CD14-positive monocyte (primary cell): Measurements from ENCODE around the gene RXFP1. TPM values are rescaled to one million over a fixed set of nuclear protein-coding genes. Genes with fewer than 3 reads are reported as not detected.

Experiments used
- DNase-seq, 3 donors: peaks; one replicate each; pipeline ENCODE4 v3.0.0-alpha.2; 2011 to 2022
- H2AFZ ChIP-seq: 2 replicates; pipeline ENCODE4 v1.6.0; 2012; ENCODE audit warnings: mild to moderate bottlenecking, low read depth, low read length, inconsistent platforms; ENCODE audit not compliant: insufficient read depth, poor library complexity, severe bottlenecking
- H3K27ac ChIP-seq, 2 donors: 1 replicate in 1 of 2; 2 replicates in 1 of 2; pipeline ENCODE4 v1.5.1; 2012 to 2013; ENCODE audit warnings: low read length in 2 of 2, control low read depth in 1 of 2, inconsistent platforms in 1 of 2, low read depth in 1 of 2, mild to moderate bottlenecking in 1 of 2
- H3K27me3 ChIP-seq, 2 donors: one replicate each; pipeline versions ENCODE4 v1.6.0 to v1.6.1; 2011 to 2013; ENCODE audit warnings: low read length in 2 of 2; ENCODE audit not compliant: control insufficient read depth in 2 of 2, insufficient read depth in 2 of 2
- H3K36me3 ChIP-seq, 2 donors: replicated peaks in 1 of 2; 1 replicate in 1 of 2; 2 replicates in 1 of 2; pipeline versions ENCODE4 v1.5.1 to v1.6.1; 2012 to 2013; ENCODE audit warnings: low read length in 2 of 2, control low read depth in 1 of 2, inconsistent platforms in 1 of 2, mild to moderate bottlenecking in 1 of 2; ENCODE audit not compliant: insufficient read depth in 2 of 2, control insufficient read depth in 1 of 2
- H3K4me1 ChIP-seq, 2 donors: 1 replicate in 1 of 2; 2 replicates in 1 of 2; pipeline versions ENCODE4 v1.5.1 to v1.6.1; 2012 to 2013; ENCODE audit warnings: low read length in 2 of 2, control low read depth in 1 of 2, inconsistent platforms in 1 of 2, mild to moderate bottlenecking in 1 of 2, moderate library complexity in 1 of 2; ENCODE audit not compliant: insufficient read depth in 2 of 2, control insufficient read depth in 1 of 2
- H3K4me2 ChIP-seq: replicated peaks from 2 replicates; pipeline ENCODE3; 2012; ENCODE audit warnings: low read length, moderate library complexity, mild to moderate bottlenecking; ENCODE audit not compliant: poor library complexity, severe bottlenecking; ENCODE audit errors: extremely low read depth
- H3K4me3 ChIP-seq, 3 experiments: fragments of 200-600 bp in 1 of 3; sonication (generic) in 1 of 3; replicated peaks in 1 of 3; 1 replicate in 2 of 3; 2 replicates in 1 of 3; pipeline ENCODE4 v1.5.1; 2011 to 2013; ENCODE audit warnings: low read length in 3 of 3, mild to moderate bottlenecking in 3 of 3, control low read depth in 2 of 3, low read depth in 2 of 3, inconsistent platforms in 1 of 3, moderate library complexity in 1 of 3
- H3K79me2 ChIP-seq: 2 replicates; pipeline ENCODE4 v1.6.0; 2012; ENCODE audit warnings: mild to moderate bottlenecking, control low read depth, inconsistent platforms, low read length, moderate library complexity; ENCODE audit not compliant: insufficient read depth
- H3K9ac ChIP-seq: 2 replicates; pipeline ENCODE4 v1.6.0; 2017; ENCODE audit warnings: low read length, mild to moderate bottlenecking; ENCODE audit not compliant: insufficient read depth, poor library complexity, severe bottlenecking
- H3K9me3 ChIP-seq, 2 donors: replicated peaks in 1 of 2; 1 replicate in 1 of 2; 2 replicates in 1 of 2; pipeline versions ENCODE4 v1.5.1 to v1.6.1; 2012 to 2013; ENCODE audit warnings: low read length in 2 of 2, control low read depth in 1 of 2; ENCODE audit not compliant: control insufficient read depth in 1 of 2, insufficient read depth in 1 of 2
- H4K20me1 ChIP-seq: 2 replicates; pipeline ENCODE4 v1.6.0; 2012; ENCODE audit warnings: mild to moderate bottlenecking, low read length, control low read depth, moderate library complexity; ENCODE audit not compliant: insufficient read depth
- H3K27ac Mint-ChIP-seq, 7 donors: one replicate each; pipeline ENCODE4 v1.8.0; 2020; ENCODE audit warnings: mild to moderate bottlenecking in 7 of 7, mixed read lengths in 7 of 7, moderate library complexity in 6 of 7, inconsistent platforms in 2 of 7
- H3K27me3 Mint-ChIP-seq, 3 donors: one replicate each; pipeline ENCODE4 v1.8.0; 2021 to 2022; ENCODE audit warnings: low read depth in 3 of 3, mild to moderate bottlenecking in 3 of 3, mixed read lengths in 3 of 3, moderate library complexity in 3 of 3, inconsistent platforms in 1 of 3
- H3K36me3 Mint-ChIP-seq, 2 donors: one replicate each; pipeline ENCODE4 v1.8.0; 2020; ENCODE audit warnings: mixed read lengths in 2 of 2, inconsistent platforms in 1 of 2, mild to moderate bottlenecking in 1 of 2
- H3K4me1 Mint-ChIP-seq: one replicate; pipeline ENCODE4 v1.8.0; 2020; ENCODE audit warnings: mild to moderate bottlenecking, mixed read lengths
- H3K4me3 Mint-ChIP-seq, 2 donors: one replicate each; pipeline ENCODE4 v1.8.0; 2020; ENCODE audit warnings: mild to moderate bottlenecking in 2 of 2, mixed read lengths in 2 of 2, moderate library complexity in 1 of 2
- H3K9me3 Mint-ChIP-seq, 7 donors: one replicate each; pipeline ENCODE4 v1.8.0; 2020 to 2022; ENCODE audit warnings: mixed read lengths in 7 of 7, mild to moderate bottlenecking in 6 of 7, moderate library complexity in 6 of 7, inconsistent platforms in 2 of 7
- CTCF ChIP-seq: fragments of 200-600 bp; IDR thresholded peaks from one replicate; pipeline ENCODE4 v1.8.0; 2022; ENCODE audit warnings: antibody characterized with exemption, mild to moderate bottlenecking
- WGBS: methylation state at CpG from one replicate; pipeline ENCODE4 v1.1.5; 2013; ENCODE audit warnings: missing lambda C conversion rate; ENCODE audit not compliant: insufficient coverage; 5-methylcytosine and 5-hydroxymethylcytosine counted together
- intact Hi-C, 2 donors: fragments of 100-400 bp; cut with micrococcal nuclease; formaldehyde crosslinking; loops; one replicate each; pipeline versions ENCODE4 v1.15.0 to v1.15.1; 2023
- polyA plus RNA-seq, 3 donors: library from polyadenylated mRNA; depleted of rRNA in 1 of 3; unstranded in 2 of 3; stranded (reverse) in 1 of 3; fragments of 300-500 nt in 2 of 3; fragments of >200 nt in 1 of 3; fragmentation: Illumina TruSeq in 2 of 3; gene quantifications; 1 replicate in 2 of 3; 2 replicates in 1 of 3; pipeline ENCODE4 v1.2.3, GENCODE V29; 2012 to 2021

Gene RXFP1
- polyA plus RNA-seq, 3 donors = 0.03 to 0.11 TPM; not detected in 1

GRCh38 chr4:158622251-158622650 lies 100.6 kb downstream of the RXFP1 start:
- no peaks in the 10 kb centered on the region for H3K79me2 ChIP-seq
- H3K4me3 ChIP-seq = no peak overlapping the region
- Mint-ChIP-seq H3K36me3 (no peaks in the 10 kb centered on the region), H3K27me3 (peaks cover 0 to 2% (median 0%) of the 10 kb centered on the region in 3 donors), H3K4me3 (no peak overlapping the region), H3K27ac (no peak overlapping the region), H3K9me3 (no peaks in the 10 kb centered on the region), H3K4me1 (no peaks in the 10 kb centered on the region)
- DNase-seq = no peak
- intact Hi-C loops = loop anchor here (5.0 to 10.0 kb wide), 3 partner anchors 125 to 370 kb away; no protein-coding TSS in a partner anchor
- H3K36me3 ChIP-seq = no peaks in the 10 kb centered on the region
- no peak overlapping the region for H3K9ac ChIP-seq
- H3K27ac ChIP-seq = no peak overlapping the region
- H3K9me3 ChIP-seq = no peaks in the 10 kb centered on the region
- H3K27me3 ChIP-seq = no peaks in the 10 kb centered on the region
- H2AFZ ChIP-seq = no peak overlapping the region
- no peak for TF ChIP-seq CTCF
- no peak overlapping the region for H3K4me2 ChIP-seq
- WGBS = 100% methylated on average over 2 of the region's 3 CpGs
- H4K20me1 ChIP-seq = no peaks in the 10 kb centered on the region
- H3K4me1 ChIP-seq = no peaks in the 10 kb centered on the region

GRCh38 chr4:158624889-158625478 lies 103.3 kb downstream of the RXFP1 start:
- Histone ChIP-seq H3K4me2 (no peak overlapping the region), H3K27me3 (no peaks in the 10 kb centered on the region), H3K9me3 (no peaks in the 10 kb centered on the region), H3K4me3 (no peak overlapping the region), H3K27ac (no peak overlapping the region), H3K4me1 (no peaks in the 10 kb centered on the region), H3K36me3 (no peaks in the 10 kb centered on the region), H4K20me1 (no peaks in the 10 kb centered on the region), H3K9ac (no peak overlapping the region), H2AFZ (no peak overlapping the region), H3K79me2 (no peaks in the 10 kb centered on the region)
- H3K27ac Mint-ChIP-seq = no peak overlapping the region
- peak; percentile 54 to 79 (median 70) for DNase-seq
- peaks cover 0 to 2% (median 0%) of the 10 kb centered on the region in 7 donors for H3K9me3 Mint-ChIP-seq
- no peak overlapping the region for H3K4me3 Mint-ChIP-seq
- intact Hi-C loops = loop anchor here (5.0 to 10.0 kb wide), 4 partner anchors 128 to 373 kb away; no protein-coding TSS in a partner anchor
- TF ChIP-seq CTCF = peak; percentile 82
- peaks cover 0 to 2% (median 2%) of the 10 kb centered on the region in 3 donors for H3K27me3 Mint-ChIP-seq
- no CpG with 5 or more reads among the region's 3 CpGs for WGBS
- no peaks in the 10 kb centered on the region for H3K4me1 Mint-ChIP-seq
- H3K36me3 Mint-ChIP-seq = no peaks in the 10 kb centered on the region
